GM23338 (cell line): ENCODE measurements around the gene EPG5. TPM values are rescaled to one million over a fixed set of nuclear protein-coding genes. Genes with fewer than 3 reads are reported as not detected.

Source experiments
- ATAC-seq: fragments of 200-7000 bp; cut with Tn5 transposase; 3 replicates; pipeline ENCODE4 v1.9.1; 2020
- DNase-seq: peaks from one replicate; pipeline ENCODE4 v3.0.0-alpha.2; 2015; ENCODE audit warnings: low spot score
- H2AFZ ChIP-seq: fragments of 200-600 bp; sonication (generic); 2 replicates; pipeline ENCODE4 v1.8.0; 2016; ENCODE audit warnings: antibody characterized with exemption, mild to moderate bottlenecking, moderate library complexity
- H3F3A ChIP-seq: fragments of 200-600 bp; sonication (generic); replicated peaks from 2 replicates; pipeline ENCODE4 v1.8.0; 2017; ENCODE audit warnings: antibody characterized with exemption, mixed run types, low read depth
- H3K27ac ChIP-seq: fragments of 200-600 bp; sonication (generic); 2 replicates; pipeline ENCODE4 v1.6.1; 2016; ENCODE audit warnings: low read depth
- H3K27me3 ChIP-seq: fragments of 200-600 bp; sonication (generic); 2 replicates; pipeline ENCODE4 v1.8.0; 2016; ENCODE audit warnings: mild to moderate bottlenecking, mixed run types, moderate library complexity; ENCODE audit not compliant: insufficient read depth
- H3K36me3 ChIP-seq: fragments of 200-600 bp; sonication (generic); 2 replicates; pipeline ENCODE4 v1.8.0; 2016; ENCODE audit warnings: mild to moderate bottlenecking; ENCODE audit not compliant: insufficient read depth
- H3K4me1 ChIP-seq: fragments of 200-600 bp; sonication (generic); 2 replicates; pipeline ENCODE4 v1.8.0; 2016; ENCODE audit warnings: mild to moderate bottlenecking, moderate library complexity; ENCODE audit not compliant: insufficient read depth
- H3K4me2 ChIP-seq: fragments of 200-600 bp; sonication (generic); 2 replicates; pipeline ENCODE4 v1.7.1; 2017; ENCODE audit warnings: mixed run types
- H3K4me3 ChIP-seq: fragments of 200-600 bp; sonication (generic); 2 replicates; pipeline ENCODE4 v1.6.1; 2016; ENCODE audit warnings: mixed run types
- H3K79me2 ChIP-seq: fragments of 200-600 bp; sonication (generic); replicated peaks from 2 replicates; pipeline ENCODE4 v1.8.0; 2017; ENCODE audit warnings: mild to moderate bottlenecking; ENCODE audit not compliant: insufficient read depth
- H3K9me2 ChIP-seq: fragments of 200-600 bp; sonication (generic); 2 replicates; pipeline ENCODE4 v1.8.0; 2017; ENCODE audit not compliant: insufficient read depth
- H4K20me1 ChIP-seq: fragments of 200-600 bp; sonication (generic); replicated peaks from 2 replicates; pipeline ENCODE4 v1.8.0; 2017; ENCODE audit warnings: mild to moderate bottlenecking; ENCODE audit not compliant: insufficient read depth
- H3K27ac Mint-ChIP-seq: 2 replicates; pipeline ENCODE4 v1.8.0; 2020; ENCODE audit warnings: inconsistent platforms, mild to moderate bottlenecking, moderate library complexity, mixed read lengths
- H3K27me3 Mint-ChIP-seq: 3 replicates; pipeline ENCODE4 v1.8.0; 2022; ENCODE audit warnings: low read depth, mild to moderate bottlenecking, moderate library complexity, mixed read lengths, inconsistent platforms; ENCODE audit not compliant: insufficient read depth, poor library complexity
- H3K36me3 Mint-ChIP-seq: 3 replicates; pipeline ENCODE4 v1.8.0; 2021; ENCODE audit warnings: low read depth, mild to moderate bottlenecking, inconsistent platforms, moderate library complexity, mixed read lengths
- H3K4me1 Mint-ChIP-seq: 3 replicates; pipeline ENCODE4 v1.8.0; 2020; ENCODE audit warnings: mild to moderate bottlenecking, inconsistent platforms, mixed read lengths
- H3K4me3 Mint-ChIP-seq: 3 replicates; pipeline ENCODE4 v1.8.0; 2021; ENCODE audit warnings: moderate library complexity, mild to moderate bottlenecking, inconsistent platforms, mixed read lengths
- H3K9me3 Mint-ChIP-seq: 3 replicates; pipeline ENCODE4 v1.8.0; 2020; ENCODE audit warnings: moderate library complexity, mild to moderate bottlenecking, inconsistent platforms, mixed read lengths
- CREB1 ChIP-seq: fragments of 250-450 bp; sonication (Bioruptor Pico); IDR thresholded peaks from 2 replicates; pipeline ENCODE4 v1.5.0; 2020; ENCODE audit warnings: low read depth, mild to moderate bottlenecking, moderate library complexity
- POLR2AphosphoS5 ChIP-seq: IDR thresholded peaks from 2 replicates; pipeline ENCODE4 v1.6.1; 2016; ENCODE audit warnings: antibody characterized with exemption, low read depth
- ZNF114 ChIP-seq: fragments of 250-450 bp; sonication (Bioruptor Pico); IDR thresholded peaks from 2 replicates; pipeline ENCODE4 v1.5.0; 2020; ENCODE audit warnings: mild to moderate bottlenecking, moderate library complexity
- ZNF462 ChIP-seq: fragments of 250-450 bp; sonication (Bioruptor Pico); IDR thresholded peaks from 2 replicates; pipeline ENCODE4 v1.5.0; 2020; ENCODE audit warnings: mild to moderate bottlenecking, moderate library complexity
- long read RNA-seq: library from polyadenylated mRNA; unstranded; transcript quantifications from one replicate; pipeline ENCODE4 v2.0.0, GENCODE V29; 2020; ENCODE audit not compliant: unreplicated experiment
- polyA plus RNA-seq: library from polyadenylated mRNA; unstranded; fragments of >200 nt; fragmentation: Nextera tagmentation; extraction: Ambion mirVana; gene quantifications from 2 replicates; pipeline ENCODE4 v1.2.1, GENCODE V29; 2016
- total RNA-seq: library from RNA; depleted of rRNA; stranded (reverse); fragments of >200 nt; shearing (Covaris generic); gene quantifications from 2 replicates; pipeline ENCODE4 v1.2.3, GENCODE V29; 2014; rRNA removed

The EPG5 gene
- 17.5 and 29.2 TPM in 2 replicates for total RNA-seq
- 3.9 and 4.1 TPM in 2 replicates for polyA plus RNA-seq
- long read RNA-seq = 0 reads

GRCh38 chr18:45967007-45967706, at the start of gene EPG5:
Gene EPG5 (minus strand): TSS chr18:45967329. CDS start chr18:45967239, 90 bp downstream.
- Histone ChIP-seq H3F3A (no peaks in the 10 kb centered on the region), H3K27me3 (peaks cover 12% of the 10 kb centered on the region; the same call in 1 of the 2 replicates), H3K79me2 (peaks cover 34% of the 10 kb centered on the region), H3K4me3 (peak within 1 kb of the TSS; percentile 87), H3K27ac (peak within 1 kb of the TSS; percentile 87), H2AFZ (peak within 1 kb of the TSS; percentile 74), H3K9me2 (peaks cover 4% of the 10 kb centered on the region; the same call in 1 of the 2 replicates), H3K4me2 (peak within 1 kb of the TSS; percentile 89), H3K36me3 (no peaks in the 10 kb centered on the region), H3K4me1 (no peaks in the 10 kb centered on the region), H4K20me1 (no peaks in the 10 kb centered on the region; the same call in 1 of the 2 replicates)
- peak; percentile 99 for DNase-seq
- Mint-ChIP-seq H3K9me3 (no peaks in the 10 kb centered on the region; the same call in 2 of the 3 replicates), H3K4me3 (peak within 1 kb of the TSS; percentile 93), H3K27me3 (peaks cover 12% of the 10 kb centered on the region), H3K27ac (peak within 1 kb of the TSS; percentile 93), H3K4me1 (no peaks in the 10 kb centered on the region; the same call in 2 of the 3 replicates), H3K36me3 (no peaks in the 10 kb centered on the region; the same call in 2 of the 3 replicates)
- TF ChIP-seq ZNF462 (CRISPR knock-in tag) (no peak), ZNF114 (no peak), CREB1 (peak; percentile 72), POLR2AphosphoS5 (peak; percentile 77)
- peak; percentile 99 for ATAC-seq
